HG03432 (cell line): ENCODE results near the gene DRAM1.

Experiments
- ATAC-seq: cut with Tn5 transposase; IDR thresholded peaks from one replicate; pipeline ENCODE4 v1.9.1; 2021; ENCODE audit warnings: mild to moderate bottlenecking, moderate library complexity; ENCODE audit not compliant: unreplicated experiment

Gene DRAM1

DNA sequence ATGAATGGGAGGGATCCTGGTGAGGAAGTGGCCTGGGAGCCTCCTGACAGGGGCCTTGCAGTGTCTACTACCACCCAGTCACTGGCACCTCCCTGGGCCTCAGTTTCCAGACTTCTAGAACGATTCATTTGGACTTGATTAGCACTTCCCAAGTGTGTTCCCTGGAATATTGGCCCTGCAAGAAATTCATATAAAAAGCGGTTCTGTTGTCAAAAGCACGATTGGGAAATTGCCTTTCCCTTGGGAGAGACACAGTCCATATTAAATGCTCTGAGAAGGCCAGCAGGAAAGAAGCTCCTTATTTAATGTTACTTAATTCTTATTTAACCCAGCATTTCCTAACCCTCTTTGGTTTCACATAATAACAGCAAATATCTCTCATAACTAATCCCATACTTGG, 61.9 kb downstream of the DRAM1 start:
- ATAC-seq = no peak

GRCh38 chr12:101939856-101940265, 62.5 kb downstream of the DRAM1 start:
- ATAC-seq = peak; percentile 29

DNA sequence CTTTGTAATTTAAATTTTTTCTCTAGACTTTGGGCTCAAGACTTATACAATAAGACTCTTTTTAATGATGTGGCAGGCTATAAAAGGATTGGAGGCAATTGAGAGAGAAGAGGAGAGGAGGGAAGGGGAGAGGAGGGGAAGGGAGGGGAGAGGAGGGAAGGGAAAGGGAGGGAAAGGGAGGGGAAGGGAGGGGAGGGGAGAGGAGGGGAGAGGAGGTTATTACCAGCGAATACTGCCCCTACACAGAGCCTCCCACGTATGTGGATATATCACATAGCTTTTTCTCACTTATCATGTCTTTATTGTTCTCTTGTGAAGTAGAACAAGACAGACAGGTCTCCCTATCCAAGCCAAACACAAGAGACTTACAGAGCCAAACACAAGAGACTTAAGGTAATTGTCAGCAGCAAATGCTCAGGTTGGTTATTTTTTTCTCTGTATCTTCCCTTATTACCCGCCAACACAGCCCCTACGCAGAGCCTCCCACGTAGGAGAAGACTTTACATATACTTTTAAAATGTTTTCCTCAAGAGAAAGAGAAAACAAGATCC, 63.1 kb downstream of the DRAM1 start:
- ATAC-seq = no peak

GRCh38 chr12:101941306-101942249, 64.2 kb downstream of the DRAM1 start:
- ATAC-seq = peak; percentile 89

GRCh38 chr12:101942250-101942605, 64.8 kb downstream of the DRAM1 start:
- ATAC-seq = no peak

DNA sequence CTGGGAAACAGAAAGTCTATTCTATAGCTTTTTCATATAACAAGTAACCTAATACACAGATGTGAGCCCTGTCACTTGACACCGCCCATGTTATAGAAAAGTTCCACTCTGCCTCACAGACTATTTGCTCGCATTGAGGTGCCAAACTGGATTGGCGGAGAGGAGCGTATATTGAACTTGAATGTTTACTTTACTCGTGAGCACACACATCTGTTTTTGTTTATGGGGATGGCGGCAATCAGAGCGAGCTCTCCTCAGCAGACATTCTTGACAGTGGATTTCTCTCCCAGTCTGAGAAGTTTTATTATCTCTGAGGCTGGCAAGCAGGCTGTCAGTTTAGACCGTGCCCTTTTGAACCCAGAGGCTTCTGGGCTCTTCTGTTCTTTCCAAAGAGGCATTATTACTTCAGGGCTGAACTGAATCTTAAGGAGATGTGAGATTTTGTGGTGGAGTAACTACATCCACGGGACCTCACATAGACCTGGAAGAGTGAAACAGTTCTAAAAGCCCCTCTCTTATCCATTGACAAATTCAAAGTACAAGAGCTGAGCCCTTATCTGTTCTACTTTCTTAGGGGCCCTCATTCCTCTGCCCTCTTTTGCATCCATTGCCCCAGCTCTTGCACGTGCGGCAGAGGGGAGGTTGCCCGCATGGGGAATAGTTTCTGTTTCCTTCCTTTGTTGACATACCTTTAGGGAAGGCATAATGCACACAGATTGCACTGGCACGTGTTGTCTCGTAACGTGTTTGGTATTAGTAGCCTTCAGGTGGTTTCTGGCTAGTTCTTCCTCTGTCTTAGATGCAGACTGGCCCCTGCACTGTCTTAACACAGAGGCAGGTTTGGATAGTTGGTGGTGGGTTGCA, 68.2 kb downstream of the DRAM1 start:
- no peak for ATAC-seq

GRCh38 chr12:101946233-101946611, 68.8 kb downstream of the DRAM1 start:
- ATAC-seq = no peak

- ATAC-seq = no peak
Observed at GRCh38 chr12:101947316-101947715, 69.9 kb downstream of the DRAM1 start.

- ATAC-seq = no peak
Observed at GRCh38 chr12:101948365-101948764, 71.0 kb downstream of the DRAM1 start.

DNA sequence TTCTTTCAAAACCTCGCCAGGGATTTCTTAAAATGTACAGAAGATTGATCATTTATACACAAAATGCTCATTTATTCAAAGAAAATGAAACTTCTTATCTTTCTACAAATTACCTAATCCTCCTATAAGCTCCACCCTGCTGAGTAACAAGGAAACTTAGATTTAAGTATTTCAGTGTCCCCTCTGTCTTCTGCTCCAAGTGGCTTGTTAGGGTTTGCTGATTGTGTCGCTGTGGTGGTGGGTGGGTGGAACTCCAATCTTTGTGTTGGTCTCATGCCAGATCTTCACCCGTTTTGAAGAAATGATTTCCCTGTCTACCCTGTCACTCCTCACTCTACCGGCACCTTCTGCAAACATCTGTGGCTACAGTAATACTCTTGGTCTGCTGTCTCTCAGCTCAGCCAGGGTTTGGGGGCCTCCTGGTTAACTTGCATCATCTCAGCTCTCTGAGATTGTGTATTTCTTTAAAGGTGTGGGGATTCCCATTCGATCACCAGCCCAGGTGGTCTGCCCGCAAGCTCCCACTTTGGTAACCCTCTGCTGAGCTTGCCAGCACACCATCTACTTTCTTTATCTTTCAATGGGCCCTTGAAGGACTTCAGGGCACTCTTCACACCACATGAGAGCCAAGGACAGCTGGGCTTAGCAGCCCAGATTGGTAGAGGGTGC, 73.8 kb downstream of the DRAM1 start:
- ATAC-seq = no peak

- ATAC-seq = no peak
Observed at GRCh38 chr12:101954113-101954512, 76.7 kb downstream of the DRAM1 start.

DNA sequence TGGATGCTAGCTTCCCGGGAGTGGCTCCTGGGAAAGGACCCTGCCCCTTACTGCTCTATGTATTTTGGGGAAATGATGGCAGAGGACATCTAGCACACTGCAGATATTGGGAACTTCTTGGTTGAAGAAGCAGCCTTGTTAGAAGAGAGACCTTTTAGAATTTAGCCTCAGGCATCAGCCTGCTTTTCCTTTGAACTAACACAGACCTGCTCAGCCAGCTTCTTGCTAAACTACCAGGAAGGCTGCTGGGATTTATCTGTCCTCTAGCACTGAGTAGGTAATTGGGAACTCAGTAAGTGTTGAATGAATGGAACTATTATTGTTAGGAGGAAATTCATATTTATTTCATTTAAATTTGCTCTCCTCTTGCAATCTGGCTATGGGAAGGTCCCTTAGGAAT, 77.3 kb downstream of the DRAM1 start:
- no peak for ATAC-seq

- no peak for ATAC-seq
Observed at GRCh38 chr12:101957252-101957959, 80.0 kb downstream of the DRAM1 start.

- ATAC-seq = no peak
Observed at GRCh38 chr12:101959607-101960006, 82.2 kb downstream of the DRAM1 start.

DNA sequence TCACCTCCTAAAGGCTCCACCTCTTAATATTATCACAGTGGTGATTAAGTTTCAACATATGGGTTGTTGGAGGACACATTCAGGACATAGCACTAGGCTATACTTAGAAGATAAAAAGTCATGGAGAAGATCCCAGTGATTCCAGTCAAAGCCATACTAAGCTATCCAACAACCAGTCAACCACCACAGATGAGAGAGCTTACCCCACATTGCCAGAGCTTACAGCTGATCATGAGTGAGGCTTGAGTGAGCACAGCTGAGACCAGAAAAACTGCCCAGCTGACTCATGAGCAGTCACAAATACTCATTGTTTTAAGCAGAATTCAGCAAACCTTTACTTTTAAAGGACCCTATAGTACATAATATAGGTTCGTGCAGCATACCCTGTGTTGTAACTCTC, 85.1 kb downstream of the DRAM1 start:
- no peak for ATAC-seq

GRCh38 chr12:101963697-101964096, 86.3 kb downstream of the DRAM1 start:
- no peak for ATAC-seq

DNA sequence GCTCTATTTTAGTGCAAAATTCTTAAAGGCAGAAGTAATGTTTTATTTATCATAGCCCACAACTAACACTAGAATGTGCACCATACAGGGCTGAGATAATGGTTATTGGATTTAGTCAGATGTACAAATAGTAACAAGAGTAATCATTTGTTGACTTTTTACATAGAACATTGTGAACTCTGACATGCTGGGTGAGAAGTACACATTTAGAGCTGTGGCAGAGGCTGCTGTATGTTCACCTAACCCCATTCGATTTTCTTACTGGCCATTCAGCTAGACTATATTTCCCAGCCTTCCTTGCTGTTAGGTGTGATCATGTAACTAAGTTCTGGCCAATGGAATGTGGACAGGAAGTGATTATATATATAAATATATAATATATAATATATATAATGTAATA, 89.1 kb downstream of the DRAM1 start:
- no peak for ATAC-seq

GRCh38 chr12:101967506-101967905, 90.1 kb downstream of the DRAM1 start:
- ATAC-seq = peak; percentile 59

DNA sequence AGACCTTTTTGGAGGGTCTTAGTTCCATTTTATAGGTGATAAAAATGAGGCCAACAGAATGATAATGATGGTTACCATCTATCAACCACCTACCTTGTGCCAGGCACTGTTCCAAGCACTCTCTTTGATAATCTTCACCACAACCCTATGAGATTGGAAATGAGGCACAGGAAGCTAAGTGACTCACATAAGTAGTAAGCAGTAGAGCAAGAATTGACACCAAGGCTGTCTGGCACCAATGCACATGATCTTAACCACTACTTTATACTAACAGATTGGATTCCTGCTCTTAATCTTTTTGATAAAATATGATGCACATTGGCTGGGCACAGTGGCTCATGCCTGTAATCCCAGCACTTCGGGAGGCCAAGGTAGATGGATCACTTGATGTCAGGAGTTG, 91.4 kb downstream of the DRAM1 start:
- no peak for ATAC-seq
